HG02610 (cell line): ENCODE results near the gene RAB32.
A peak's percentile ranks its signal among the peaks of the same experiment; 100 is the strongest.

Source experiments
- ATAC-seq: cut with Tn5 transposase; IDR thresholded peaks from one replicate; pipeline ENCODE4 v1.9.1; 2021; ENCODE audit warnings: mild to moderate bottlenecking, moderate library complexity; ENCODE audit not compliant: unreplicated experiment

Gene RAB32

DNA sequence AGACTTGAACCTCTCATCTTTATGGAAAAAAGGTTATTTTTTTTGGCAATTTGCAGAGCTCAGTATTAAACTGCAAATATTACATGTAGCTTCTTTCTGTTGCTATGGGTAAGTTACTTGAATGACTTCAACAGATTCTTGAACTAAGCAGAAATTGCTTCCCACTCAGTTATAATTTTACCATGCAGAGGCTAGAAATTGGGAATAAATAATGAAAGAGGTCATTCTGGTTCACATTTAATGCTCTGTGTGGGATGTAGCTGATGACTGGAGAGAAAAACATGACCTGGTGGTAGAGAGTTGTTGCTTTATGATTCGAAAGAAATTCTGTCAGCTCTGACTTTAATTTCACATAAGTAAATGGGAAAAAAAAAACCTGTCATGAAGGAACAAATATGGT is 38.3 kb downstream of the RAB32 start:
- ATAC-seq: no peak

DNA sequence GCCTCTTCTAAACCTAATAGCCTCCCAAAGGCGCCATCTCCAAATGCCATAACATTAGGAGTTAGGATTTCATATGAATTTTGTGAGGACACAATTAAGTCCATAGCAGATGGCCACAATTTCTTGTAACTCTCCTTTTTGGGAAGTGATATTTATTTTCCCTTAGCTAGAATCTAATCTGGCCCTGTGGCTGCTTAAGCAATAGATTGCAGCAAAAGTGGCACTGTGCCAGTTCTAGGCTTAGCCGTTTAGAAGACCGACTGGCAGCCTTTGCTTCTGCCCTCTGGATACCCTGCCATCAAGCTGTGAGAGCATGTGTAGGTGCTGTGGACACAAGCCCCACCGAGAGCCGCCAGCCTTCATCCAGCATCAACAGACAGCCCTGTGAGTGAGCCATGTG is 39.2 kb downstream of the RAB32 start:
- no peak for ATAC-seq

DNA sequence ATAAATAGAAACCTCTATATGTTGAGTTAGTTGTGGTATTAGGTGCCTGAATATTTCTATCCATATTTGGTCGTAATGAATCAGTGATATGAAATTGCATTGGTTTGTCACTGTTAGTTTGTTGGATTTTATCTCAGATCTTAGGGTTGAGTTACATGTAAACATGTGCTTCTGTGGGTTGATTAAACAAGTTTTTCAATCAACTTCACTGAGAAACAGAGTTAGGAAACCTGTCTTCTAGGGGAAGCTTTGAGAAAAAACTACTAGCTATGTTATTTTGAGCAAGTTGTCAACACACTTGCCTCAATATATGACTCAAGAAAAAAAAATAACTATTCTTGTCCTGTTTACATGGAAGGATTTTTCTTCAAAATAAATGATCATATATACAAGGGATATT is 40.3 kb downstream of the RAB32 start:
- ATAC-seq: no peak

DNA sequence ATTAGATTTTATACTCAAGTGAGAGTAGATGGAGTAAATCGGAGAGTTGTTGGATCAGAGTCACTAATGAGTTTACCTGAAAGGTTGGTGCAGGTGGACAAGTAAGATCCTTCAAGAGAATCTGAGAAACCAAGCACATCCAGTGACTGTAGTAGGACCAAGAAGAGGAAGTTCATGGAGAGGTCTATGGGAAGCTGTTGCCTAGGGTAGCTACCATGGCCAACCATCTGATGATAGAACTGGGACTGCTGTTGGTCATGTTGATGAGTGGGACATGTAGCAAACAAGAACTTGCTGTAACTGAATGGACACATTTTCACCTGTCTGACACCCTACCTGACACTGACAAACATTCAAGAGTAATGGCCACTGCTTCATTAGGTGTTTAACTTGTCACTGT is 43.8 kb downstream of the RAB32 start:
- ATAC-seq: no peak

DNA sequence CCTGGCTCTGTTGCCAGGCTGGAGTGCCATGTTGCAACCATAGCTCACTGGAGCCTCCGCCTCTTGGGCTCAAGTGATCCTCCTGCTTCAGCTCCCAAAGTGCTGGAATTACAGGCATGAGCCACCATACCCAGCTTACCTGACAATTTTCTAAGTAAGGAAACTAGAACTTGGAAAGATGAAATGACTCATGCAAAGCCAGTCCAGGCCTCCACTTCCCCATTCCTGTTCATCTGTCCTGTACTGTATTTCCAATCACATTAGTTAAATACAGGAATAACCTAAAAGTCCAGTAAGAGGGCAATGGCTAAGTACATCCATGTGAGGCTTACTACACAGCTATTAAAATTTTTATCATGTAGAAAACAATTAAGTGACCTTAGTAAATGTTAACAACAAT is 46.9 kb downstream of the RAB32 start:
- no peak for ATAC-seq

DNA sequence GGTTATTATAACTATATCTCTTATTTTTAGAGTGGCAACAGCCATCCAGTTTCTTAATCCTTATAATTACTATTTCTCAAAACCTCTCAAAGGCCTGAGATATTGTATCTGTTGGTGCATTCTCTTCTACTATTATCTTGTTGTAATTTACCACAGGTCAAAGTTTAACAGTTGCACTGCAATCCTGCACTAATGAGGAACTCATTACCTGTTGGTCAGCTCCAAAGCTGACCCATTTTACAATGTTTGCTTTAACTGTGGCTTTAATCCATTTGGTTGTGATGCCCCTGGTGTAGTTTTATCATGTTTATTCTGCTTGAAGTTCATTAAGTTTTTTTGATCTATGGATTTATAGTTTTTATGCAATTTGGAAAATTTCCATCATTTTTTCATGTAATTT is 48.8 kb downstream of the RAB32 start:
- no peak for ATAC-seq

DNA sequence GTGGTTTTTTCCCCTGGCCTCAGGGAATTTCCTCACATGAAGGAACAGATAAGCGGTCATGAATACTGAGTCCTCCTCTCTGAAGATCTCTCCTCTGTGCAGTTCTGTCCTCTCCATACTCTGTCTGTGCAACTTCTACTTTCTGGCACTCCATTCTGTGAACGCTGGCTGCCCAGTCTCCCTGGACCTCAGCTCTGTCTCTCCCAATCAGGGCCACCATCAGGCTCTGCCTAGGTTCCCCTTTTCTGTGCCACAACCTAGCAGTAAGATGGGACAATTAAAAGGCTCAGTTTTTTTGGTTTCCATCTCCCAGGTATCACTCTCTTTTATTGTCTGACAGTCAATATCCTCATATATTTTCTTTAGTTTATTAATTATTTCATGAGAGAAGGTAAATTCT is 50.4 kb downstream of the RAB32 start:
- no peak for ATAC-seq

DNA sequence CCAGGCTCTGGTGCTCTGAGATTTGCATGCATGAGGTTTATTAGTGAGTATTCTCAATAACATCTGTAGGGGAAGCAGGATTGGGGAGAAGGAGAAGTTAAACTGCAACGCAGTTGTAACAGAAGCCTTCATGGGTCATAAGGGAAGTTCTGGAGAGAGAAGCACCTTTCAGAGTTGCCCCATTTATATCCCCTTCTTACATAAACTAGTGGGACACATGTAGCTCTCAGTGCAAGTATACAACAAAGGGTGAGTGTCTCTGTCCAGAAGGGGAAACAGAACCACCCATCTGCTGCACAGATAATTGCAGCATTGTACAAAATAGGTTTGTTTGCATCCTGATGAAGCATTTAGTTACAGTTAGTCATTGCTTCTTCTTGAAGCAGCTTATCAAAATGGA is 50.9 kb downstream of the RAB32 start:
- ATAC-seq: no peak

DNA sequence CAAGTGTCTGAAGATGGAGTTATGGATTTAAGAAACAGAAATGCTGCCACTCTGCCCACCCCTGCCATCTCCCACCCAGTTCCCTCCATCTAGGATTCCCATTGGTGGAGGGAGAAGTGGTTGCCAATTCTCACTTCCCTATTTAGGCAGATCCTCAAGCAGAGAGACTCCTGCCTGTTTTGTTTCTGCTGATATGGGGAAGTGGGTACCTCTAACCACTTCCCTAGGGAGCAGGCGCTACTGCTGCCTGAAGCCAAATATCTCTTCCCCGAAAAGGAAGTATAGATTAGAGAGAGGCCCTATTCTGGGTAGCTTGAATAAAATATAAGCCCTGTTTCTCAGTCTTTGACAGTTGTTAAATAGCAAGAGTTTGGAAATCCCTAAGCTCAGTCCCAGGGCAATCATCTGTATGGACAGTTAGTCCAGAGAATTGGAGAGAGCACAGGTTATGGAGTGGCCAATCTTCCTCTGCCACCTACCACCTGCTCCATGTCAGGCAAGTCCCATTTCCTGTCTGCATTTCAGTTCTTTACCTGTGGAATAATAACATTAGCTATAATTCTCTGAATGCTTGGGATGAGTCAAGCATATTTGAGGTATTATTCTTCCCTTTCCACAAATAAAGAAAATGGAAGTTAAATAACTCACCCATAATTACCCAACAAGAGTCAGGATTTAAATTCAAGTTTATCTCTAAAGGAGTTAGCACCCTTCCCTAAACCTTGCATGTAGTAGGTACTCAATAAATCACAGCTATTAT is 52.5 kb downstream of the RAB32 start:
- peak; percentile 49 for ATAC-seq

DNA sequence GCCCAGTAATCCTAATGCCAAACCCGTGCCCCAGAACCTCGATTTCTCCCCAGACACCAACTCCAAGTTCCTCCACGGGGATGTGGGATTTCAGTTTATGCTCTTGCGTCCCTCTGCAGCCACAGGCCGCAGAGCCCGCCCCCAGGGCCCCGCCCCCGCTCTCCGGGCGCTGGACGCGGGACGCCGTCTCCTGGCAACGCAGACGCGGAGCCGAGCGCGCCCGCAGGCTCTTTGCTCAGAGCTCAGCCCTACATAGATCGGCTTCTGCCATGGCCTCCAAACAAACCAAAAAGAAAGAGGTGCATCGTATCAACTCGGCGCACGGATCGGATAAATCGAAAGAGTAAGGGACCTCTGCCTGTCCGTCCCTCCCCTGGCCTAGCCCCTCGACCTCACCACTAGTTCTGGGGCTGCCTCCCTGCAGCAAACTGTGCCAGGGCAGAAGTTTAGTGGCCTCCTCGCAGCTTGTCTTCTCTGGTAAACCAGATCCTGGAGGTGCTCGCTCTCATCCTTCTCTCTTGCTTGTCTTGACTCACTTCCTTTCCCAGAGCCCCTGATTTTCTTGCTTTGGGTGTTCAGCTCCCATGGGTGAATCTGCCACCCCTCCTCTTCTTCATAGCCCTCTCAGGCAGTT is 55.3 kb downstream of the RAB32 start, which contains the start of gene ADGB:
Gene ADGB (plus strand): TSS at position 201 of the 634 bp plus-strand sequence. CDS start 69 bp downstream, at position 270.
- no peak for ATAC-seq

DNA sequence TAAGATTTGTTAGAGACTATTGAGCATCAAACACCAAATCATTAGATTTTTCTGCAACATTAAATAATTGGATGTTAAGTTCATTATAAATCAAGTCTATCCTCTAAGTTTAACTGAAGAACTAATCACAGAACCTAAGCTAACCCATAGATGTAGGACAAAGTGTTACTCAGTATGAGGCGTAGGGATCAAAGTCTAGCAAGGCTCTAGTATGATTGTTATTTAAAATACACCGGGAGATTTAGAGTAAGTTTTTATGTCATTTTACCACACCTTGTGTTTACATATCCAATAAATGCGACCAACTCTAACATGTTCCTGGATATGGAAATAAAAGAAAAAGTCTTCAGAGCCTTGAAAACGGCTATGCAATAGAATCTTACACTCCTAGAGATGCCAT is 57.7 kb downstream of the RAB32 start:
- no peak for ATAC-seq

DNA sequence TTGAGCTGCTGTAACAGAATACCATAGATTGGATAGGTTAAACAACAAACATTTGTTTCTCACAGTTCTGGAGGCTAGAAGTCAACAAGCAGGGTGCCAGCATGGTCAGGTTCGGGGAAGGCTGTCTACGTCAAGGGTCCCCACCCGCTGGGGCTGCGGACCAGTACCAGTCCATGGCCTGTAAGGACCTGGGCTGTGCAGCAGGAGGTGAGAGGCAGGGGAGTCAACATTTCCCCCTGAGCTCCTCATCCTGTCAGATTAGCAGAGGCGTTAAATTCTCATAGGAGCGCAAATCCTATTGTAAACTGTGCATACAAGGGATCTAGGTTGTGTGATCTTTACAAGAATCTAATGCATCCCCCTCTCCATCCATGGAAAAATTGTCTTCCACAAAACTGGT is 58.9 kb downstream of the RAB32 start:
- ATAC-seq: no peak
